Aorta (tissue), 5 donors: ENCODE data around the gene ADCY1. TPM values are rescaled to one million over a fixed set of nuclear protein-coding genes. Genes with fewer than 3 reads are reported as not detected.

Source experiments
- ATAC-seq: fragments of 200-7000 bp; cut with Tn5 transposase; one replicate; pipeline ENCODE4 v1.9.1; 2022; ENCODE audit warnings: moderate library complexity; ENCODE audit not compliant: low FRiP score
- DNase-seq, 2 donors: peaks; one replicate each; pipeline ENCODE4 v3.0.0-alpha.2; 2020
- H3K27ac ChIP-seq, 2 donors: one replicate each; pipeline ENCODE4 v1.5.1; 2013; ENCODE audit warnings: low read length in 2 of 2, mild to moderate bottlenecking in 2 of 2, moderate library complexity in 2 of 2, control low read depth in 1 of 2, inconsistent platforms in 1 of 2, low read depth in 1 of 2
- H3K27me3 ChIP-seq, 2 donors: one replicate each; pipeline ENCODE4 v1.6.1; 2013; ENCODE audit warnings: control low read depth in 1 of 2, low read length in 1 of 2, mild to moderate bottlenecking in 1 of 2, moderate library complexity in 1 of 2; ENCODE audit not compliant: insufficient read depth in 2 of 2, control insufficient read depth in 1 of 2
- H3K36me3 ChIP-seq, 2 donors: one replicate each; pipeline ENCODE4 v1.6.1; 2013; ENCODE audit warnings: control low read depth in 1 of 2, low read length in 1 of 2, mild to moderate bottlenecking in 1 of 2; ENCODE audit not compliant: insufficient read depth in 2 of 2, control insufficient read depth in 1 of 2
- H3K4me1 ChIP-seq, 2 donors: one replicate each; pipeline ENCODE4 v1.6.1; 2013; ENCODE audit warnings: low read length in 2 of 2, control low read depth in 1 of 2, mild to moderate bottlenecking in 1 of 2, moderate library complexity in 1 of 2; ENCODE audit not compliant: insufficient read depth in 2 of 2, control insufficient read depth in 1 of 2
- H3K4me3 ChIP-seq, 2 donors: one replicate each; pipeline ENCODE4 v1.5.1; 2013; ENCODE audit warnings: low read length in 2 of 2, control low read depth in 1 of 2, mild to moderate bottlenecking in 1 of 2
- H3K9me3 ChIP-seq: one replicate; pipeline ENCODE4 v1.6.1; 2013; ENCODE audit warnings: mild to moderate bottlenecking, low read length; ENCODE audit not compliant: control insufficient read depth
- WGBS, 2 donors: extraction: QIAGEN DNeasy Blood & Tissue Kit; methylation state at CpG; one replicate each; pipeline ENCODE4 v1.1.7; 2013; 5-methylcytosine and 5-hydroxymethylcytosine counted together
- intact Hi-C, 2 donors: fragments of 100-400 bp; cut with DNase I; formaldehyde crosslinking; loops; one replicate each; pipeline versions ENCODE4 v1.14.2 to v1.15.0; 2022
- polyA plus RNA-seq, 2 donors: library from polyadenylated mRNA; stranded (reverse); fragments of 200-250 nt; gene quantifications; one replicate each; pipeline ENCODE4 v1.2.3, GENCODE V29; 2013
- total RNA-seq, 2 donors: library from RNA; stranded (reverse); fragmentation: NEBNext Ultra II Directional; extraction: Animal tissue kit (Norgen Biotek cat#: 25700); gene quantifications; one replicate each; pipeline ENCODE4 v1.2.1, GENCODE V29; 2021
- donor health status: healthy with polysubstance abuse.
- donor health status: Bipolar disorder and iron deficiency.
- donor health status: DM: no; HTN: no; CAD: no.
- donor health status: DM: no; HTN: no; CAD: no.
- donor health status: DM: yes; HTN: yes; CAD: no.

ADCY1 gene
- total and polyA plus RNA-seq, 4 donors = 0.20 to 5.8 (median 1.8) TPM

GRCh38 chr7:45625067-45625466, 50.9 kb downstream of the ADCY1 start:
- intact Hi-C loops = no loop called here
- no peaks in the 10 kb centered on the region for H3K36me3 ChIP-seq
- no peaks in the 10 kb centered on the region for H3K4me1 ChIP-seq
- DNase-seq (no peak), ATAC-seq (no peak)
- WGBS, 2 donors = 79 to 86% methylated on average over 7 of the region's 7 CpGs
- no peak overlapping the region for H3K4me3 ChIP-seq
- H3K27me3 ChIP-seq = no peaks in the 10 kb centered on the region
- peaks cover 9% of the 10 kb centered on the region for H3K9me3 ChIP-seq
- no peak overlapping the region for H3K27ac ChIP-seq

GRCh38 chr7:45625714-45626440, 51.7 kb downstream of the ADCY1 start:
- Histone ChIP-seq H3K4me3 (no peak overlapping the region), H3K27ac (no peak overlapping the region), H3K36me3 (no peaks in the 10 kb centered on the region), H3K4me1 (no peaks in the 10 kb centered on the region), H3K27me3 (no peaks in the 10 kb centered on the region), H3K9me3 (peaks cover 7% of the 10 kb centered on the region)
- intact Hi-C loops = no loop called here
- no peak for DNase-seq
- ATAC-seq = no peak
- 81 to 86% methylated on average over 13 of the region's 13 CpGs for WGBS, 2 donors

- peaks cover 7% of the 10 kb centered on the region for H3K9me3 ChIP-seq
- WGBS, 2 donors = 79 to 82% methylated on average over 9 of the region's 9 CpGs
- H3K4me1 ChIP-seq = no peaks in the 10 kb centered on the region
- H3K27me3 ChIP-seq = no peaks in the 10 kb centered on the region
- intact Hi-C loops = no loop called here
- H3K27ac ChIP-seq = no peak overlapping the region
- DNase-seq (no peak), ATAC-seq (peak; percentile 13)
- H3K36me3 ChIP-seq = no peaks in the 10 kb centered on the region
- H3K4me3 ChIP-seq = no peak overlapping the region
Measured at GRCh38 chr7:45626441-45627430, 52.6 kb downstream of the ADCY1 start.

- Histone ChIP-seq H3K9me3 (peaks cover 3% of the 10 kb centered on the region), H3K27ac (no peak overlapping the region), H3K27me3 (no peaks in the 10 kb centered on the region), H3K4me3 (no peak overlapping the region), H3K36me3 (no peaks in the 10 kb centered on the region), H3K4me1 (no peaks in the 10 kb centered on the region)
- ATAC-seq = no peak
- intact Hi-C loops = no loop called here
- no peak for DNase-seq
- 88 to 89% methylated on average over 8 of the region's 8 CpGs for WGBS, 2 donors
Measured at GRCh38 chr7:45627691-45628456, 53.7 kb downstream of the ADCY1 start.

- peaks cover 2% of the 10 kb centered on the region for H3K9me3 ChIP-seq
- no peaks in the 10 kb centered on the region for H3K4me1 ChIP-seq
- no peak for ATAC-seq
- intact Hi-C loops = no loop called here
- no peak overlapping the region for H3K27ac ChIP-seq
- H3K27me3 ChIP-seq = no peaks in the 10 kb centered on the region
- WGBS, 2 donors = 94 to 100% methylated on average over 1 of the region's 1 CpG
- no peaks in the 10 kb centered on the region for H3K36me3 ChIP-seq
- H3K4me3 ChIP-seq = no peak overlapping the region
- no peak for DNase-seq
Measured at GRCh38 chr7:45631569-45631968, 57.4 kb downstream of the ADCY1 start.

- Histone ChIP-seq H3K4me1 (no peaks in the 10 kb centered on the region), H3K27ac (no peak overlapping the region), H3K27me3 (no peaks in the 10 kb centered on the region), H3K9me3 (peaks cover 2% of the 10 kb centered on the region), H3K4me3 (no peak overlapping the region), H3K36me3 (no peaks in the 10 kb centered on the region)
- intact Hi-C loops = no loop called here
- ATAC-seq (no peak), DNase-seq (no peak)
- 83 to 88% methylated on average over 3 of the region's 3 CpGs for WGBS, 2 donors
Measured at GRCh38 chr7:45636733-45637132, 62.6 kb downstream of the ADCY1 start.

- no peaks in the 10 kb centered on the region for H3K36me3 ChIP-seq
- H3K27me3 ChIP-seq = no peaks in the 10 kb centered on the region
- H3K27ac ChIP-seq = no peak overlapping the region
- DNase-seq (no peak), ATAC-seq (no peak)
- intact Hi-C loops = no loop called here
- 24 to 36% methylated on average over 2 of the region's 2 CpGs for WGBS, 2 donors
- no peaks in the 10 kb centered on the region for H3K4me1 ChIP-seq
- peaks cover 2% of the 10 kb centered on the region for H3K9me3 ChIP-seq
- no peak overlapping the region for H3K4me3 ChIP-seq
Measured at GRCh38 chr7:45638916-45639315, 64.7 kb downstream of the ADCY1 start.

- peaks cover 2% of the 10 kb centered on the region for H3K9me3 ChIP-seq
- H3K27ac ChIP-seq = no peak overlapping the region
- ATAC-seq (no peak), DNase-seq (no peak)
- WGBS, 2 donors = 83 to 89% methylated on average over 1 of the region's 1 CpG
- H3K36me3 ChIP-seq = no peaks in the 10 kb centered on the region
- H3K4me3 ChIP-seq = no peak overlapping the region
- H3K27me3 ChIP-seq = no peaks in the 10 kb centered on the region
- intact Hi-C loops = no loop called here
- no peaks in the 10 kb centered on the region for H3K4me1 ChIP-seq
Measured at GRCh38 chr7:45642044-45642443, 67.9 kb downstream of the ADCY1 start.
